ENCODE data around the gene LONP2.

- TF ChIP-seq CTCF (IDR thresholded peaks at IDR 0.05) (no peak), POLR2A (IDR thresholded peaks at IDR 0.05) (no peak)
Observed at GRCh38 chr16:48291754-48292153, 47.7 kb downstream of the LONP2 start.
